ENCODE measurements around the gene EN2.

The EN2 gene

GRCh38 chr7:155451840-155452239, 6.1 kb upstream of the EN2 start:
- no peak for DNase-seq

DNA sequence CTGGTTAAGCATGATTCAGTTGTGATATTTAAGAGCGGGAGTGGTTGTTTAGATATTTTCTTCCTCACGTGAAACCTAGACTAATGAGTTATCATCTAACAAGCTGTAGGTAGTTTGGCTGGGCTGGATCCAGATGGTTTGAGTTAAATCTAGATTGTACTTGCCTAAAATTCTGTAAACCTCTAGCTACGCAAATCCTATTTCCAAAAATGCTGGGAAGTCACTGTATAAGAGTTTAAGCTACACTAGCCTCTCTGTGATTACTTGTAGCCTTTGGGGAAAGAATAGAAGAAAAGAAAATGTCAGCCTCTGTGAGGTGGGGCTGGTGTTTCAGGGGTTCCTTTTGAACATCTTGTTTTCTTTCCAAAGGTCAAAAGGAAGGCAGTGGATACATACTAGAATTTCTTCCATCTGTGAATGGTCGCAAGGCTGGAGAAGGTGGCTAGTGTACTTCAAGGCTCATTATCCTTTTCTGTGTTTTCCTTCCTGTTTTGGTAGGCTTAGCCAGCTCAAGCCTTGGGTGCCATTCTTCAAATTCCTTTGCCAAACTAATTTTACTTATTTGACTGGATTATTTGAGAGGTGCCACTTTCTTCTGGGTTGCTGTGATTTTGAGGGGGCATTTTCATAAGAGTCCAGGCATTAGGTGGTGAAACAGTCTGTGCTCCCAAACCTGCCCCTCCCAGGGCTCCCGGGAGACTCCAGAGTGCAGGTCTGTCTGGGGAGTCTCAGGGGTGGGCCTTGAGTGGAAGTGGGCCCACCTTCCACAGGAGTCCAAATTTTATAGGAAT, 5.2 kb upstream of the EN2 start:
- no peak for DNase-seq

DNA sequence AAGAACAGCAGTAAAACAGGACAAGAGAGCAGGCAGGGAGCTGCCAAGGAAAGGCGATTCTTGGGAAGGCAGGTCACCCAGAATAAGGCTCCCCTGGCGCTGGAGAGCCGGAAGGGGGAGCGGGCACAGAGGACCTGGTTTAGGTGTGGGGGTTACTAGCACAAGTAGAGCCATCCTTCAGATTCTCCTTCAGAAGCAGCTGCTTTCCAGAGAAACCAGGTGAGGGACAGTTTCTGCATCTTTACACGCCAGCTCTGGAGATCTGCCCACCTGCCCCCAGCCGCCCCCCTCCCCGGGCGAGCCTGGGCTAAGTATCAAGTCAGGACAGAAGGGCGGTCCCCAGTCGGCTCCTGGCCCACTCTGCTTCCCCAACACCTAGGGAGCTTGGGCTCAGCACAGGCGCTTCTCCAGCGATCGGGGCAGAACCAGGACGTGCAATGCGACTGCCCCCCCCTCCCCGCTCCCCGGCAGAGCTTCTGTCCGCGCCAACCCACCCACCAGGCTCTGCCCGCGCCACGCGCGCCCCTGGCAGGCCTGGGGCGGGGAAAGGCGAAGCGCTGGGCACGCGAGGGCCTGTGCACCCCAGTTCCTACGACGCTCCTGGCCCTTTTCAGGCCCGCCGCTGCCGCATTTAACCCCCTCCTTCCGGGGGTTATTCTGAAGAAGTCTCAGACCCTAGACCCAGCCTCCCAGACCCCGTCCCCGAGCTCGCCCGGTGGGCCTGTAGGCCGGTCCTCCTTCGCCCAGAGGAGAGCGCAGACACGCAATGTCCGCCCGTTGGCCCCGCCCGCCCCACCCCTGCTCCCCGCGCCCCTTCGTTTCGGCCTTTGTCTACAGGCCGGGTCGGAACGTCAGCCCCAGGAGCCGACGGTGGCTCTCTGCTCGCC, 4.4 kb upstream of the EN2 start:
- DNase-seq: no peak

DNA sequence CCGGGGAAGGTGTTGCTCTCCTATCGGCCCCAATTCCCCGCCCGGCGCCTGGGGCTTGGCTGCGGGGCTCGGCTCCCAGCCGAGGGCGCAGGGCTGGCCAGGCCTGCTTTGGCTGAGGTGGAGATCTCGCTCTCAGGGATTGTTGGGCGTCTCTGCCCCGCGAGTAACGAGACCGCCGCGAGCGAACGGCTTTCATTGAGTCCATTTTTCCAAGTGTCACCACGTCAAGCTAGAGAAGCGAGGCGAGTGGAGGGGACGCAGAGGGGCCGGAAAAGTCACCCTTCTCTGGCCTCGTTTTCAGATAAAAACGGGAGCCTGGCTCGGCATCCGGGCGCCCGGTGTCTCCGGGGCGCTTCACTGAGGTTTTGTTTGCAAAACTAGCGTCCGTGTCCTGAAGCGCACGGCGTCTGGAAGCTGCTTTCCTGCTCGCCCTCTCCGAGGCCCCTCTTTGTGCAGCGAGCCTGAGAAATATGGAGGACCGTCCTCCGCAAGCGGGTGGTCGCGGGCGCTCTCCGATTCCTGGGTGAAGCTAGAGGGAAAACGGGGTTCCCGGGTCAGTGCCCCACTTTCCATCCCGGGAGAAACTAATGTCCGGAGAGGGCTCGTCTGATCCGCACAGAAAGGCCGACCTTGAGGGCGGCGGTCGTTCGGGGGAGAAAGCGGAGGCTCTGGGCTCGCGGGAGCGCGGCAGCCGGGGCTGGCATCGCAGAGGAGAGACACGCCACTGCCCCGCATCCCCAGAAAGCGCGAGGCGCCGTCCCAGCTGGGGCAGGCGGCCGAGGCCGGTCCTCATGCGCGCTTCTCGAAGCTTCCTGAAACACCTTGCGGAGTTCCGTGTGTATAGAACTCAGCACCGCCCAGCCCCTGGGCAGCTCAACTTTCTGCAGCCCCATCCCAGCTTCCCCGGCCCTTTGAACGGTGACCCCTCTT, 3.5 kb upstream of the EN2 start:
- DNase-seq: no peak

DNA sequence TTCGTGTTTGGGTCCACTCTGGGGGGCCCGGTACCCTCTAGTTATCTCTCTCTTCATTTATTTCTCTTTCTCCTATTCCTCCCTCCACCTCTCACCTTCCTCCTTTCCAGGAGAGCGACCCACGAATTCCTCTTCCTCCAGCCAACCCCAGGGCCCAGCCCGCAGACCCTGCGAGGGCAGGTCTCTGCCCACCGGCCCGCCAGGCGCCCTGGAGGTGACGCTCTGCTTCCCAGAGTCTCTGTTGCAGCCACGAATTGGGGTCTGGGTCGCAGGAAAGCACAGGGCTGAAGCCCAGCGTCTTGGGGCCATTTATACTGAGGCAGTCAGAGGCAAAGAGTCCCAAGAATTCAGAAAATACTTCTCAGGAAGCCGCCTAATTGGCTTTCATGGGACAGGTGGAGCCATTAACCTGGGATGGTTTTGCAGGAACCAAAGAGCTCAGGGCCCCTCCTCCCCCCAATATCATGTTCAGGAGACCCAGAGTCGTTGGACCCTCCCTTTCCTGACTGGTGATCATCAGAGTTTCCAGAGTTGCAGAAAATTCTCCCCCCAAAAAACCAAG, 2.7 kb upstream of the EN2 start:
- no peak for DNase-seq

- no peak for DNase-seq
Observed at GRCh38 chr7:155455776-155456737, 1.9 kb upstream of the EN2 start.

DNA sequence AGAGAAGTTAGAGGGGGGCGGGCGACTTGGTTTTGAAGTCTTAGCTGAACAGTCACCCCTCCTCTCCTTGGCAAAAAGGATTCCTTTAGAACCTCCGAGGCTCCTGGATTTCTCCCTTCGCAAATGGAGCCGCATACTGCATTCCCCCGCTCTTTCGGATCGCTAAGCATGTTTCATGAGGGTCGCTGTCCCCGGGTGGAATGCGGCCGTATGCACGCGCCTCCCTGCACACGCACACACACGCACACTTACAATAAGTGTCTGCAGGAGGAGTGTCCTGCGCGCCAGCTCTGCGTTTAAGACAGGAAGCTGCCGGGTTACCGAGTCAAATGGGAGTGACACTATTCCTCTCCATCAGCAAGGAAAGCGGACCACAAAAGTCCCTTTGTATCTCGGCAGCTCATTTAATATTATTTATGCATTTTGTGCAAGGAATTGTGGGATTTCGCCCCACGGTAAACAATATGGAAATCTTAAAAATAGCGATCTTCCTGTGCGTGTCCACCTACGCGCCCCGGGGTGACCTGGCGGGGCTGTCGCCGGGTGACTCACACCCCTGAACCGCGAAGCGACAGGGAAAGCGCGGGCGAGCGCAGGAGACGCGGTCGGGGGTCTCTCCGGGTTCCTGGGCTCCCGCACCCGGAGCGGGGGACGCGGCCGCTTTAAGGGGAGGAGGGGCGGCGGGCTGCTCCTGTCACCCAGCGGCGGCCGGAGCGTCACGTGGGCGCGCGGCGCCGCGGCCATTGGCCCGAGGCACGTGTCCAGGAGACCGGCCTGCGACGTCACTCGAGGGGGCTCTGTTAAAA, 988 bp upstream of the EN2 start:
- DNase-seq: peak; percentile 66

DNA sequence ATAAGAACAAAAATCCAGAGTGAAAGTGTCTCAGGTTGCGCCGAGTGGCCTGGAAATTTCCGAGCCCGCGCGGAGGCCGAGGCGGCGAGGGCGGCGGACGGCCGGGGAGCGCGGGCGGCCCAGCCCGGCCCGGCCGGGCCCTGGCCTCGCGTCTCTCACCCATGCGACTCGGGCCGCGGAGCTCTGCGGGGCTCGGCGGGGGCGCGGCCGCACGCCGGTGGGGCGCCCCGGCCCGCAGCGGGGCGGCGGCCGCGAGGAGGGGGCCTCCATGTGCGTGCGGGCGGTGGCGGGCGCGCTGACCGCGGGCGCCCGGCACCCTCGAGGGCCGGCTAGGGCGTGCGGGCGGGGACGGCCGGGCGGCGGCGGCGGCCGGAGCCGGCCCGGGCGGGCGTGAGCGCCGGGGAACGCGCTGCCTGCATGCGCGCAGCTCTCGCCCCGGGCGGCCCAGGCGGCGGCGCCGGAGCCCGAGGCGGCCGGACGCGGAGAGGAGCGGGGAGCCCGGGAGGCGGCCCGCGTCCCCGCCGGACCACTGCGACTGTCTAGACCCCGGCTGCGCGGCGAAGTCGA, 302 bp upstream of the EN2 start:
- DNase-seq: no peak

DNA sequence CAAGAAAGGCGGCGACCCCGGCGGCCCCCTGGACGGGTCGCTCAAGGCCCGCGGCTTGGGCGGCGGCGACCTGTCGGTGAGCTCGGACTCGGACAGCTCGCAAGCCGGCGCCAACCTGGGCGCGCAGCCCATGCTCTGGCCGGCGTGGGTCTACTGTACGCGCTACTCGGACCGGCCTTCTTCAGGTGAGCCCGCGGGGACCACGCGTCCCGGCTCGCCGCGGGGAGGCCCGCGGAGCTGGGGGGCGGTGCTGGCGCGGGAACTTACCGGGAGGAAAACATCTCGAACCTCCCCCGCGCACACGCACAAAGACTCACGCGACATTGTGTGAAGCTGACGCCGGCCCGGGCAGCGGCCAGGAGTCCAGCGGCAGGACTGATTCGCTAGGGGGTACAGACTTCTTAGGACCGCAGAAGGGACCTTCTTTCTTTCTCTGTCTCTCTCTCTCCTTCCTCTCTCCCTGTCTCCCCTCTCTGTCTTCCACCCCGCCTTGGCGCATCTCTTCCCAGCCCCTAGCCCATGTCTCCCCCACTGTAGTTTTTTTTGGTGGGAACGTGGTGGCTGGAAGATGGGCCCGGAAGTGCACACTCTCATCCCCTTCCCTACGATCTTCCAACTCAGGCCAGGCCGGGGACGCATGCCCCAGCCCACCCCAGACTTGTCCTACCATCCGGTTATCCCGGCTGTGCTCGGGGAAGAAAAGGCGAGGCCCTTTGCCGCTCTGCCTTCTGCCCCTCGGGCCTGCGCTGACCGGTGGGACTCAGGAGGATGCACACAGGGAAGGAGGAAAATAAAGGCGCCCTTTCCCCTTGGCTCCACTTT, 1.2 kb downstream of the EN2 start:
- DNase-seq: no peak

- no peak for DNase-seq
Observed at GRCh38 chr7:155459700-155460461, 2.0 kb downstream of the EN2 start.

DNA sequence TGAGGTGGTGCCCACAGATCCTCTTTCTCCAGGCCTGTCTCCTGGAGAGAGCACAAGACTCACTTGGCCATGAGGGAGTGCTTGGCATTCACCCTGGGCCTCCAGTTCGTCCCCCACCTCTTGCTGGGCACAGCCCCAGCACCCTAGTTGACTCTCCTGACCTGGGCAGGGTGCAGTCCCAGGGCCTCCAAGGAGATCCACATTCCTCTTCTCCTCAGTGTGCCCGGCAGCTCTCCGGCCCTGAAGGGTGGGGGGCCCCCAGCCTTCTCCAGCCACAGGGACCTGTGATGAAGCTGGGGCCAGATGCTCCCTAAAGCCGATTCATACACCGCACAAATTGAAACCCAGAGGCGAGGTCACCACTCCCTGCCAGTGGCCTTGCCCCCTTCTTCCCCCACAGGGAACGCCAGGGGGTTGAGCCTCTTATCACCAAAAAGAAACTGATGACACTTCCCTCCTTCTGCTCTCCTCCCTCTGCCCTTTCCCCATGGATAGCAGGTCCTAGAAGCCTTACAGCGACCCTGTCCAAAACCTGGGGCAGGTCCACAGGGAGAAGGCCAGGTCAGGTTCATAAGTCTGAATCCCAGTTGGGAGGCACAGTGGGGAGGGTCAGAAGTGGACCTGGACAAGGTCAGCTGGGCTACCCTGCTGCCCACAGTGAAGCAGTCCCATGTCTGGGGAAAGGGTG, 3.1 kb downstream of the EN2 start:
- no peak for DNase-seq

GRCh38 chr7:155461631-155462030, 3.7 kb downstream of the EN2 start:
- DNase-seq: no peak

DNA sequence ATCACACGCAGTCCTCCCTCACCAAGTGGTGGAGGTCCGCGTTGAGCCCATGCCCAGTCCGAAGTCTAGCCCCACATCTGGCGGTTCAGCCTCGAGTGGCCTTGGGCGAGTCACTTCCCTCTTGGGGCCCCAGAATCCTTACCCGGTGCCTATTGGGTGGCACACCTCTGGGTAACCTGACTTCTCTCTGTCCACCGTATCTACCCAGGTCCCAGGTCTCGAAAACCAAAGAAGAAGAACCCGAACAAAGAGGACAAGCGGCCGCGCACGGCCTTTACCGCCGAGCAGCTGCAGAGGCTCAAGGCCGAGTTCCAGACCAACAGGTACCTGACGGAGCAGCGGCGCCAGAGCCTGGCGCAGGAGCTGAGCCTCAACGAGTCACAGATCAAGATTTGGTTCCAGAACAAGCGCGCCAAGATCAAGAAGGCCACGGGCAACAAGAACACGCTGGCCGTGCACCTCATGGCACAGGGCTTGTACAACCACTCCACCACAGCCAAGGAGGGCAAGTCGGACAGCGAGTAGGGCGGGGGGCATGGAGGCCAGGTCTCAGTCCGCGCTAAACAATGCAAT, 4.3 kb downstream of the EN2 start:
- DNase-seq: no peak

- DNase-seq: no peak
Observed at GRCh38 chr7:155463114-155463811, 5.3 kb downstream of the EN2 start.

DNA sequence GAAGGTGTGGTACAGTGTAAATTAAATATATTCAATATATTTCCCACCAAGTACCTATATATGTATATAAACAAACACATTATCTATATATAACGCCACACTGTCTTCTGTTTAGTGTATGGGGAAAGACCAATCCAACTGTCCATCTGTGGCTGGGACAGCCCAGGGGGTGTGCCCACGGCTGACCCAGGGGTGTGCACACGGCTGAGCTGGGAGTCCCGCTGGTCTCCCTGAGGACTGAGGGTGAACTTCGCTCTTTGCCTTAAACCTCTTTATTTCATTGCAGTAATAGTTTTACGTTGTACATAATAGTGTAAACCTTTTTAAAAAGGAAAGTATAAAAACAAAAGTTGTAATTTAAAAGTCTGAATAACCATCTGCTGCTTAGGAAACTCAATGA, 6.3 kb downstream of the EN2 start:
- no peak for DNase-seq

- DNase-seq: no peak
Observed at GRCh38 chr7:155464948-155465739, 7.2 kb downstream of the EN2 start.
